ENCODE measurements around the gene VILL. TPM values are rescaled to one million over a fixed set of nuclear protein-coding genes. Genes with fewer than 3 reads are reported as not detected.

Gene VILL
- total RNA-seq, 1 experiment from 2014 or later, result 2.9 TPM

DNA sequence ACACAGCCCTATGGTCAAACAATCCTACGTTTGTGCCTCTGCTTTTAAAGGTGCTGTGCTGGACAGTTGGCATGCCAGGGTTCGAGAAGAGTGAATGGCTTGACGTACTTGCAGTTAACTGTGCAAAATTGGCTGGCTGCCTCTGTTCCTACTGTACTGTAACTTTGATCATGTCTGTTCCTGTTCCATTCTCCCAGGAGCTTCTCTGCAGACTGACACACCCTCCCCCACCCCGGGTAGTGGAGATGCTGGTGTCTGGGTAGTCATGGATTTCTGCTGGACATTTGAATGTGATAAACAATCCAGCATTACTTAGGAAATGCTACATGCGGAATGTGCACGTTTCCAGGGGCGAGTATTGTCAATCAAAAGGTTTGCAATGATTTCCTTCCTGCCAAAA is 6.5 kb upstream of the VILL start:
- Histone ChIP-seq H3K4me1 (ENCODE audit: insufficient read depth, low read length, poor library complexity, severe bottlenecking) (no peaks in the 10 kb centered on the region), H3K27me3 (replicated peaks; ENCODE audit: insufficient read depth, low read depth, low read length, poor library complexity) (no peaks in the 10 kb centered on the region), H3K27ac (ENCODE audit: low read depth, low read length, poor library complexity, severe bottlenecking) (no peak overlapping the region), H3K9me3 (ENCODE audit: low read depth, low read length, poor library complexity, severe bottlenecking) (no peaks in the 10 kb centered on the region), H3K36me3 (ENCODE audit: insufficient read depth, low read length, poor library complexity, severe bottlenecking) (no peaks in the 10 kb centered on the region), H3K4me3 (ENCODE audit: low read depth, low read length, poor library complexity, severe bottlenecking) (no peak overlapping the region)
- no peak for TF ChIP-seq EZH2 (IDR thresholded peaks at IDR 0.05; ENCODE audit: borderline replicate concordance, low read depth, low read length, poor library complexity, severe bottlenecking)
- no peak for TF ChIP-seq CTCF (conservative IDR thresholded peaks at IDR 0.05; ENCODE audit: low read depth, low read length)
- intact Hi-C loops (cut with micrococcal nuclease; ENCODE audit: unreplicated experiment), result no loop called here
- BruUV-seq (replicated peaks), result no TSS peak
- ChIA-PET CTCF (no interaction called here), POLR2A (ENCODE audit: low non-redundant PET) (no interaction called here)
- no peak for DNase-seq (ENCODE audit: low spot score)

DNA sequence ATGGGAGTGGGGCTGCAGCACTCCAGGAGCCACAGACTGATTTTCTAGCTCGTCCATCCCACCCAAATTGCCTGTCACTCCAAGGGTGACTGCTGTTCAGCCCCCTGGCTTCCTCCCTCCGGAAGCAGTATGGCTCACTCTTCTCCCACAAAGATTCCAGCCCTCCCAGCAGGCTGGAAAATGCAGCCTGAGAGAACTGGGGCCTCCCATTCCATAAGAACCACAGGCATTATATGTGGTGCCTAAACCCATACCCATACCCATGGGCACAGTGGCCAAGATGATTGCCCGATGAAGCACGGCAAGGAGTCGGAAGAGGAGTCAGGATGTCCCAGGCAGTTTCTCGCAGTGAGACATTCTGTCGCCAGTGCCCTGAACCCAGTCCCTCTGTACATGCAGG is 6.0 kb upstream of the VILL start:
- POLR2A ChIA-PET (ENCODE audit: low non-redundant PET), result no interaction called here
- intact Hi-C loops (cut with micrococcal nuclease; ENCODE audit: unreplicated experiment), result no loop called here
- no peak overlapping the region for H3K4me3 ChIP-seq (ENCODE audit: low read depth, low read length, poor library complexity, severe bottlenecking)
- no peaks in the 10 kb centered on the region for H3K36me3 ChIP-seq (ENCODE audit: insufficient read depth, low read length, poor library complexity, severe bottlenecking)
- H3K27me3 ChIP-seq (replicated peaks; ENCODE audit: insufficient read depth, low read depth, low read length, poor library complexity), result no peaks in the 10 kb centered on the region
- no peak for DNase-seq (ENCODE audit: low spot score)
- TF ChIP-seq CTCF (conservative IDR thresholded peaks at IDR 0.05; ENCODE audit: low read depth, low read length), result no peak
- BruUV-seq (replicated peaks), result no TSS peak
- no peaks in the 10 kb centered on the region for H3K9me3 ChIP-seq (ENCODE audit: low read depth, low read length, poor library complexity, severe bottlenecking)
- no peaks in the 10 kb centered on the region for H3K4me1 ChIP-seq (ENCODE audit: insufficient read depth, low read length, poor library complexity, severe bottlenecking)
- H3K27ac ChIP-seq (ENCODE audit: low read depth, low read length, poor library complexity, severe bottlenecking), result no peak overlapping the region
- CTCF ChIA-PET, result no interaction called here

- ChIA-PET CTCF (no interaction called here), POLR2A (ENCODE audit: low non-redundant PET) (no interaction called here)
- Histone ChIP-seq H3K9me3 (ENCODE audit: low read depth, low read length, poor library complexity, severe bottlenecking) (no peaks in the 10 kb centered on the region), H3K4me3 (ENCODE audit: low read depth, low read length, poor library complexity, severe bottlenecking) (no peak overlapping the region), H3K4me1 (ENCODE audit: insufficient read depth, low read length, poor library complexity, severe bottlenecking) (no peaks in the 10 kb centered on the region), H3K27me3 (replicated peaks; ENCODE audit: insufficient read depth, low read depth, low read length, poor library complexity) (no peaks in the 10 kb centered on the region), H3K36me3 (ENCODE audit: insufficient read depth, low read length, poor library complexity, severe bottlenecking) (no peaks in the 10 kb centered on the region), H3K27ac (ENCODE audit: low read depth, low read length, poor library complexity, severe bottlenecking) (no peak overlapping the region)
- TF ChIP-seq CTCF (conservative IDR thresholded peaks at IDR 0.05; ENCODE audit: low read depth, low read length) (no peak), EZH2 (IDR thresholded peaks at IDR 0.05; ENCODE audit: borderline replicate concordance, low read depth, low read length, poor library complexity, severe bottlenecking) (no peak)
- DNase-seq (ENCODE audit: low spot score), result no peak
- intact Hi-C loops (cut with micrococcal nuclease; ENCODE audit: unreplicated experiment), result no loop called here
- no TSS peak for BruUV-seq (replicated peaks)
These were observed 4.8 kb upstream of the VILL start for GRCh38 chr3:37985637-37986320.
